Measurements from ENCODE around the gene PLK5.

The PLK5 gene

DNA sequence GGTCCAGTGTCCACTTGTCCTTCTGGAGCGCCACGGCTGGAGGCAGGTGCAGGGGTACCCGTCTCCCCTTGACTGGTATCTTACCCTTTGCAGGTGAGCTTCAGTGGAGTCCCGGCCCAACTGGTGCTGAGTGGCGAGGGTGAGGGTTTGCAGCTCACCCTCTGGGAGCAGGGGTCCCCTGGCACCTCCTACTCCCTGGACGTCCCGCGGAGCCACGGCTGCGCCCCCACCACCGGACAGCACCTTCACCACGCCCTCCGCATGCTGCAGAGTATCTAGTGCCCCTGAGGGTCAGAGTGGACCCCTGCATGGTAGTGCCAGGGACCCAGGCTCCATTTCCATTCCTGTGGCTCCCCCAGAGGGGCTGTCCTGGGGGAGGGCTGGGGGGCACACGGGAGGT, 11.1 kb downstream of the PLK5 start:
- TF ChIP-seq YY1 (IDR thresholded peaks at IDR 0.05; ENCODE audit: low read depth) (no peak), EGR1 (IDR thresholded peaks at IDR 0.05) (no peak), RAD21 (IDR thresholded peaks at IDR 0.05; ENCODE audit: low read depth) (no peak), EP300 (IDR thresholded peaks at IDR 0.05; ENCODE audit: borderline replicate concordance) (no peak), CEBPB (IDR thresholded peaks at IDR 0.05) (no peak), CREB1 (IDR thresholded peaks at IDR 0.05; ENCODE audit: low read depth) (no peak), FOXM1 (IDR thresholded peaks at IDR 0.05; ENCODE audit: borderline replicate concordance, low read depth) (no peak), ZBTB7A (IDR thresholded peaks at IDR 0.05; ENCODE audit: low read depth) (no peak), TAF1 (IDR thresholded peaks at IDR 0.05; ENCODE audit: low read depth) (no peak), TCF12 (IDR thresholded peaks at IDR 0.05; ENCODE audit: low read depth) (no peak), NFIC (IDR thresholded peaks at IDR 0.05) (no peak), TEAD4 (IDR thresholded peaks at IDR 0.05) (no peak)
- TF ChIP-seq, protein P1, sequence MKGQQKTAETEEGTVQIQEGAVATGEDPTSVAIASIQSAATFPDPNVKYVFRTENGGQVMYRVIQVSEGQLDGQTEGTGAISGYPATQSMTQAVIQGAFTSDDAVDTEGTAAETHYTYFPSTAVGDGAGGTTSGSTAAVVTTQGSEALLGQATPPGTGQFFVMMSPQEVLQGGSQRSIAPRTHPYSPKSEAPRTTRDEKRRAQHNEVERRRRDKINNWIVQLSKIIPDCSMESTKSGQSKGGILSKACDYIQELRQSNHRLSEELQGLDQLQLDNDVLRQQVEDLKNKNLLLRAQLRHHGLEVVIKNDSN (IDR thresholded peaks at IDR 0.05) = no peak
- TF ChIP-seq, protein P2, sequence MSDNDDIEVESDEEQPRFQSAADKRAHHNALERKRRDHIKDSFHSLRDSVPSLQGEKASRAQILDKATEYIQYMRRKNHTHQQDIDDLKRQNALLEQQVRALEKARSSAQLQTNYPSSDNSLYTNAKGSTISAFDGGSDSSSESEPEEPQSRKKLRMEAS (IDR thresholded peaks at IDR 0.05) = no peak
- TF ChIP-seq, protein P3, sequence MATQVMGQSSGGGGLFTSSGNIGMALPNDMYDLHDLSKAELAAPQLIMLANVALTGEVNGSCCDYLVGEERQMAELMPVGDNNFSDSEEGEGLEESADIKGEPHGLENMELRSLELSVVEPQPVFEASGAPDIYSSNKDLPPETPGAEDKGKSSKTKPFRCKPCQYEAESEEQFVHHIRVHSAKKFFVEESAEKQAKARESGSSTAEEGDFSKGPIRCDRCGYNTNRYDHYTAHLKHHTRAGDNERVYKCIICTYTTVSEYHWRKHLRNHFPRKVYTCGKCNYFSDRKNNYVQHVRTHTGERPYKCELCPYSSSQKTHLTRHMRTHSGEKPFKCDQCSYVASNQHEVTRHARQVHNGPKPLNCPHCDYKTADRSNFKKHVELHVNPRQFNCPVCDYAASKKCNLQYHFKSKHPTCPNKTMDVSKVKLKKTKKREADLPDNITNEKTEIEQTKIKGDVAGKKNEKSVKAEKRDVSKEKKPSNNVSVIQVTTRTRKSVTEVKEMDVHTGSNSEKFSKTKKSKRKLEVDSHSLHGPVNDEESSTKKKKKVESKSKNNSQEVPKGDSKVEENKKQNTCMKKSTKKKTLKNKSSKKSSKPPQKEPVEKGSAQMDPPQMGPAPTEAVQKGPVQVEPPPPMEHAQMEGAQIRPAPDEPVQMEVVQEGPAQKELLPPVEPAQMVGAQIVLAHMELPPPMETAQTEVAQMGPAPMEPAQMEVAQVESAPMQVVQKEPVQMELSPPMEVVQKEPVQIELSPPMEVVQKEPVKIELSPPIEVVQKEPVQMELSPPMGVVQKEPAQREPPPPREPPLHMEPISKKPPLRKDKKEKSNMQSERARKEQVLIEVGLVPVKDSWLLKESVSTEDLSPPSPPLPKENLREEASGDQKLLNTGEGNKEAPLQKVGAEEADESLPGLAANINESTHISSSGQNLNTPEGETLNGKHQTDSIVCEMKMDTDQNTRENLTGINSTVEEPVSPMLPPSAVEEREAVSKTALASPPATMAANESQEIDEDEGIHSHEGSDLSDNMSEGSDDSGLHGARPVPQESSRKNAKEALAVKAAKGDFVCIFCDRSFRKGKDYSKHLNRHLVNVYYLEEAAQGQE (IDR thresholded peaks at IDR 0.05; ENCODE audit: low read depth) = no peak

DNA sequence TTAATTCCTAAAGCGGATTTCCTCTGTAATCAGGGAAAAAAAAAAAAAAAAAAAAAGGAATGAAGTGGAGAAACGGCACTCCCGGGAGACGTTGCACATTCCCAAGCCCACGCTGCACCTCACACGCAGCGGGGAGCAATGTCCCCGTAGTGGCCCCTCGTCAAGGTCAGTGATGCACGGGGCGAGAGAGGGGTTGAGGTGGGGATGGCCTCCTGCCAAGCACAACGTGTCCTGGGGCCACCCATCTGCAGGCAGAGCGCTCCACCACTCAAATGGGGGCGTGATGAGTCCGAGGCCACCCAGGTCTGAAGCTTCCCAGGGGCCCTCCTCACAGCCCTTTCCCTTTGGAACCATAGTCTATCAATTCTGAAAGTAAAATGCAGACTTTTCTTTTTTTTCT, 15.1 kb downstream of the PLK5 start:
- TF ChIP-seq NFIC (IDR thresholded peaks at IDR 0.05) (no peak), RAD21 (IDR thresholded peaks at IDR 0.05; ENCODE audit: low read depth) (no peak), CEBPB (IDR thresholded peaks at IDR 0.05) (no peak), ZBTB7A (IDR thresholded peaks at IDR 0.05; ENCODE audit: low read depth) (no peak), TCF12 (IDR thresholded peaks at IDR 0.05; ENCODE audit: low read depth) (no peak), YY1 (IDR thresholded peaks at IDR 0.05; ENCODE audit: low read depth) (no peak), CREB1 (IDR thresholded peaks at IDR 0.05; ENCODE audit: low read depth) (no peak), EP300 (IDR thresholded peaks at IDR 0.05; ENCODE audit: borderline replicate concordance) (no peak), TEAD4 (IDR thresholded peaks at IDR 0.05) (no peak), FOXM1 (IDR thresholded peaks at IDR 0.05; ENCODE audit: borderline replicate concordance, low read depth) (no peak), TAF1 (IDR thresholded peaks at IDR 0.05; ENCODE audit: low read depth) (no peak)
- TF ChIP-seq, protein P1 (IDR thresholded peaks at IDR 0.05) = no peak

DNA sequence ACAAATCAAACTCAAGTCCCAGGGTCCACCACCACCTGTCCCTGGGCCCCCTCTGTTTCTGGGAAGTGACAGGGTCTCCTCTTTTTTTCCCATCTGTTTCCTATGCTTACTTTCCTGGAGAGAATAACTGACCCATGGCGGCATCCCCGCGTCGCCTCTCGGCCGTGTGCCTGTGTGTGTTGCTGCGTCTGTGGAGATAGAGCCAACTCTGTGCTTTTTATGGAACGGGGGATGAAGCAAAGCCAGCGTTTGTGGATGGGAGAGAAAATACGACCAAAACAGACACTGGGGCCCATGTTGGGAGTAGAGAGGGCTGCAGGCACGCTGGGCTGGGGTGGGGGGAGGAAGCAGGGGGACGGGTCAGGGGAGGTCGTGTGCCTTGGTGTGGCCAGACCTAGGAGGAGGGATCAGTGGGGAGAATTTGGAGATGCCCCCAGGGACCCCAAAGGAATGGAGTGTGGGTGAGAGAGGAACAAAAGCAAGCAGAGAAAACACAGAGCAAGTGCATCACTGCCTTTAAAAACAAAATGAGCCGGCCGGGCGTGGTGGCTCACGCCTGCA, 16.6 kb downstream of the PLK5 start:
- no peak for TF ChIP-seq YY1 (IDR thresholded peaks at IDR 0.05; ENCODE audit: low read depth)
- TF ChIP-seq RAD21 (IDR thresholded peaks at IDR 0.05; ENCODE audit: low read depth) = no peak
- no peak for TF ChIP-seq FOXM1 (IDR thresholded peaks at IDR 0.05; ENCODE audit: borderline replicate concordance, low read depth)
- no peak for TF ChIP-seq CEBPB (IDR thresholded peaks at IDR 0.05)

DNA sequence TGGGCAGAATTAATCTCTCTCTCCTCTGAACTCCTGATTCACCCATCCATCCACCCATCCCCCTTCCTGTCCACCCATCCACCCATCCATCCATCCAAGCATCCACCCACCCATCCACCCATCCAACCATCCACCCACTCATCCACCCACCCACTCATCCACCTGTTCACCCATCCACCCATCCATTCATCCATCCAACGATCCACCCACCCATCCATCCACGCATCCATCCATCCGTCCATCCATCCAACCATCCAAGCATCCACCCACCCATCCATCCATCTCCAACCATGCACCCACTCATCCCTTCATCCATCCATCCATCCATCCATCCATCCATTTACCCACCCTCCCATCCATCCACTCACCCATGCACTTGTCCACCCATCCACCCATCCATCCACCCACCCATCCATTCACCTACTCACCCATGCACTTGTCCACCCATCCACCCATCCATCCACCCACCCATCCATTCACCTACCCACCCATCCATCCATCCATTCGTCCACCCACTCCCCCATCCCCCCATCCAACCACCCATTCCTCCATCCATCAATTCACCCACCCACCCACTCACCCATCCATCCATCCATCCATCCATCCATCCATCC, 25.6 kb downstream of the PLK5 start:
- TF ChIP-seq CREB1 (IDR thresholded peaks at IDR 0.05; ENCODE audit: low read depth) (no peak), RAD21 (IDR thresholded peaks at IDR 0.05; ENCODE audit: low read depth) (no peak)
- TF ChIP-seq, protein P1 (IDR thresholded peaks at IDR 0.05) = no peak

DNA sequence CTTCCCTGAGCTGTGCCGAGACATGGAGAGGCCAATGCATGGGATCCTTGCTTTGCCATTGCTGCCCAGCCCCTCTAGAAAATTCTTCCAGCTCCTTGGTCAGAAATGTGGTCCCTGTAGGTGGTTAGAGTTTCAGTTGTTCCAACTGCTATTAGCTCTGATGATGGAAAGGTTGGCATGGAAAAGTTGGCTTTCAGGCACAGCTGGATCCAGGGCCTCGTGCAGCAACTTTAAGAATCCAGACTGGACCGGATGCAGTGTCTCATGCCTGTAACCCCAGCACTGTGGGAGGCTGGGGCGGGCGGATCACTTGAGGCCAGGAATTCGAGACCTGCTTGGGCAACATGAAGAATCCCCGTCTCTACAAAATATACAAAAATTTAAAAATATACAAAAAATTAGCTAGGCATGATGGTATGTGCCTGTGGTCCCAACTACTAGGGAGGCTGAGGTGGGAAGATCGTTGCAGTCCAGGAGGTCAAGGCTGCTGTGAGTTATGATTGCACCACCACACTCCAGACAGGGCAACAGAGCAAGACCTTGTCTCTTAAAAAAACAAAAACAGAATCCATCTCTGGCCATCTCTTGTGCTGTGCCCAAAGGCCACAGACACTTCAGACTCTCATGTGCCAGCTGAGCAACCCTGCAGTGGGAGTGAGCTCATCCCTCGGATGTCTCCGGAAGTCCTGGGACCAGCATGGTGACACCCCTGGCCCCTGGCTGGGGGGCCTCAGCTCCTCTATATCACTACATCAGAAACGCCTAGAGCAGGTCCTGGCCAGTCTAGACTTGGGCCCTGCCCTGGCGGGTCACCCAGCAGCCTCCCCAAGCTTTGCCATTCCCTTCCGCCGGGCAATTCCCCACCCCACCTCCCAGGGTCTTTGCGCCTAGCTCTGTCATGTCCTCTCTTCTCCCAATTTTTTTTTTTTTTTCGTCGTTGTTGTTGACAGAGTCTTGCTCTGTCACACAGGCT, 27.5 kb downstream of the PLK5 start:
- TF ChIP-seq CEBPB (IDR thresholded peaks at IDR 0.05) (no peak), EP300 (IDR thresholded peaks at IDR 0.05; ENCODE audit: borderline replicate concordance) (no peak), CREB1 (IDR thresholded peaks at IDR 0.05; ENCODE audit: low read depth) (no peak)

DNA sequence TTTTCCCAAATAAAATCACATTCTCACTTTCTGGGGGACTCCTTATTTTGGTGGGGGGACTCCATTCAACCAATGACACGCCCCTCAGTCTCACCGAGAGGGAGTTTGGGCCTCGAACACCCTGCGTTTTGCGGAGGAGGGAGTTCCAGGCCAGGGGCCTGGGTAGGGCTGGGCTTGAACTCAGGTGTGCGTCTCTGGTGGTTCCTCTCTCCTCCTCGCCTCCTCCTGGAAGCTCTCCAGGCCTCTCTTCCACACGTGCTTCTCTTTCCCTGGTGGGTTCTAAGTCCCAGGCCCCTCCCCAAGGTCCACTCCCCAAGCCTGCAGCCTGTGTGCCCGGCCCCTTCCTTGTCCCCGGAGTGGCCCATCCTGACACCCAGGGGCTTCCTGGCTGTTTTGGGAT, 29.5 kb downstream of the PLK5 start:
- TF ChIP-seq EGR1 (IDR thresholded peaks at IDR 0.05) = no peak
- TF ChIP-seq TAF1 (IDR thresholded peaks at IDR 0.05; ENCODE audit: low read depth) = no peak
- no peak for TF ChIP-seq TEAD4 (IDR thresholded peaks at IDR 0.05)
- no peak for TF ChIP-seq EP300 (IDR thresholded peaks at IDR 0.05; ENCODE audit: borderline replicate concordance)
- TF ChIP-seq, protein P1 (IDR thresholded peaks at IDR 0.05) = no peak
- TF ChIP-seq ZBTB7A (IDR thresholded peaks at IDR 0.05; ENCODE audit: low read depth) = no peak
- TF ChIP-seq YY1 (IDR thresholded peaks at IDR 0.05; ENCODE audit: low read depth) = no peak
- TF ChIP-seq TCF12 (IDR thresholded peaks at IDR 0.05; ENCODE audit: low read depth) = no peak
- TF ChIP-seq NFIC (IDR thresholded peaks at IDR 0.05) = no peak
- no peak for TF ChIP-seq RAD21 (IDR thresholded peaks at IDR 0.05; ENCODE audit: low read depth)

Data from Ishikawa (cell line).